Colonic mucosa (tissue), 4 donors: ENCODE measurements around the gene TRIM17. TPM values are rescaled to one million over a fixed set of nuclear protein-coding genes. Genes with fewer than 3 reads are reported as not detected.

ENCODE experiments used
- DNase-seq: peaks from one replicate; pipeline ENCODE4 v3.0.0-alpha.2; 2020
- H3K27ac ChIP-seq: fragments of 200-600 bp; one replicate; pipeline ENCODE4 v1.8.0; 2021
- H3K27me3 ChIP-seq: fragments of 200-600 bp; one replicate; pipeline ENCODE4 v1.8.0; 2021
- H3K36me3 ChIP-seq: fragments of 200-600 bp; one replicate; pipeline ENCODE4 v1.8.0; 2021
- H3K4me1 ChIP-seq: fragments of 200-600 bp; one replicate; pipeline ENCODE4 v1.8.0; 2021; ENCODE audit warnings: mild to moderate bottlenecking
- H3K4me3 ChIP-seq: fragments of 200-600 bp; one replicate; pipeline ENCODE4 v1.8.0; 2021
- H3K9ac ChIP-seq, 2 donors: one replicate each; pipeline ENCODE4 v1.7.0; 2013; ENCODE audit warnings: control low read depth in 2 of 2, low read depth in 2 of 2, low read length in 2 of 2
- H3K9me3 ChIP-seq: fragments of 200-600 bp; one replicate; pipeline ENCODE4 v1.8.0; 2021
- CTCF ChIP-seq: fragments of 200-600 bp; IDR thresholded peaks from one replicate; pipeline ENCODE4 v1.8.0; 2022; ENCODE audit warnings: antibody characterized with exemption, mild to moderate bottlenecking
- intact Hi-C: fragments of 100-400 bp; cut with DNase I; formaldehyde crosslinking; loops from one replicate; pipeline ENCODE4 v1.14.1; 2022
- total RNA-seq, 2 donors: library from RNA; stranded (reverse); fragmentation: NEBNext Ultra II Directional in 1 of 2; extraction: Animal tissue kit (Norgen Biotek cat#: 25700) in 1 of 2; gene quantifications; one replicate each; pipeline ENCODE4 v1.2.1, GENCODE V29; 2021
- donor health status: healthy.
- donor health status: DM: no; HTN: no; CAD: no.
- donor health status: DM: no; HTN: no; CAD: no.

The TRIM17 gene
- total RNA-seq, 2 donors from 2014 or later: 0.21 TPM; not detected in 1

GRCh38 chr1:228420968-228421826, 4.5 kb upstream of the TRIM17 start:
- Histone ChIP-seq H3K27me3 (peaks cover 4% of the 10 kb centered on the region), H3K4me1 (peaks cover 3% of the 10 kb centered on the region), H3K4me3 (no peak overlapping the region), H3K9me3 (no peaks in the 10 kb centered on the region), H3K9ac (no peak overlapping the region), H3K27ac (no peak overlapping the region), H3K36me3 (no peaks in the 10 kb centered on the region)
- intact Hi-C loops: no loop called here
- DNase-seq: no peak
- no peak for TF ChIP-seq CTCF

- H3K27ac ChIP-seq: no peak overlapping the region
- H3K9me3 ChIP-seq: no peaks in the 10 kb centered on the region
- H3K36me3 ChIP-seq: no peaks in the 10 kb centered on the region
- H3K4me3 ChIP-seq: no peak overlapping the region
- H3K4me1 ChIP-seq: peaks cover 5% of the 10 kb centered on the region
- TF ChIP-seq CTCF: no peak
- DNase-seq: no peak
- intact Hi-C loops: no loop called here
- peaks cover 7% of the 10 kb centered on the region for H3K27me3 ChIP-seq
- H3K9ac ChIP-seq: no peak overlapping the region
Observed at GRCh38 chr1:228417483-228418203, 982 bp upstream of the TRIM17 start.

GRCh38 chr1:228417061-228417460, 400 bp upstream of the TRIM17 start:
- Histone ChIP-seq H3K36me3 (no peaks in the 10 kb centered on the region), H3K9me3 (no peaks in the 10 kb centered on the region), H3K9ac (no peak overlapping the region), H3K4me1 (peaks cover 5% of the 10 kb centered on the region), H3K4me3 (no peak overlapping the region), H3K27me3 (peaks cover 7% of the 10 kb centered on the region), H3K27ac (no peak overlapping the region)
- TF ChIP-seq CTCF: no peak
- intact Hi-C loops: no loop called here
- no peak for DNase-seq

- H3K4me3 ChIP-seq: peak overlapping the region; percentile 31
- peak overlapping the region in 1 of 2 donors; percentile 8 for H3K9ac ChIP-seq
- H3K27me3 ChIP-seq: peaks cover 7% of the 10 kb centered on the region
- H3K36me3 ChIP-seq: no peaks in the 10 kb centered on the region
- no peak for TF ChIP-seq CTCF
- DNase-seq: no peak
- H3K4me1 ChIP-seq: peaks cover 5% of the 10 kb centered on the region
- intact Hi-C loops: no loop called here
- no peaks in the 10 kb centered on the region for H3K9me3 ChIP-seq
- no peak overlapping the region for H3K27ac ChIP-seq
Observed at GRCh38 chr1:228415853-228416216, 826 bp downstream of the TRIM17 start.

GRCh38 chr1:228415221-228415620, 1.4 kb downstream of the TRIM17 start:
- no peaks in the 10 kb centered on the region for H3K9me3 ChIP-seq
- H3K4me1 ChIP-seq: peaks cover 5% of the 10 kb centered on the region
- no peak for TF ChIP-seq CTCF
- no peaks in the 10 kb centered on the region for H3K36me3 ChIP-seq
- no peak for DNase-seq
- H3K27ac ChIP-seq: no peak overlapping the region
- H3K9ac ChIP-seq: no peak overlapping the region
- H3K4me3 ChIP-seq: no peak overlapping the region
- intact Hi-C loops: no loop called here
- H3K27me3 ChIP-seq: peaks cover 7% of the 10 kb centered on the region
